ENCODE measurements around the gene C1orf116. TPM values are rescaled to one million over a fixed set of nuclear protein-coding genes. Genes with fewer than 3 reads are reported as not detected.

The C1orf116 gene
- total RNA-seq, 6 experiments from 2014 or later: 0.02 to 0.09 (median 0.06) TPM

DNA sequence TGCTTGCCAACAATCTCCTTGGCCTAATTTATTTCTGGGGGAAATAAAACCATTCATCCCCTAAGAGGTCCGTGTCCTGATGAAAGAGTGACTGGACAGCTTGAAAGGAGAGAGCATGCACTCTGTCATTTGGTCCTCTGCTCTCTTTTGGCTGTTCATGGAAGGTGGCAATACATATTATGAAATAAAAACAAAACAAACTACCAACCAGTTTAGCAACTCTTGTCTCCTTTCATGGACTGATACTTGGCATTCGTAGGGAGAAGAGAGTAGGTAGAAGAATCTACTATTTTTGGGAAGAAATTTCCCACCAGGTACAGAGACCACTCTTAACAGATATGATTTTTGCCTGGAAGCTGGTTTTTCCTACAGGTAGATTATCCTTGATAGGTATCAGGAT is 746 bp upstream of the C1orf116 start:
- no peaks in the 10 kb centered on the region for H3K36me3 Mint-ChIP-seq (ENCODE audit: low read depth)
- no peaks in the 10 kb centered on the region for H3K9me3 Mint-ChIP-seq
- no peak overlapping the region for H3K27ac Mint-ChIP-seq
- no peak for DNase-seq
- H3K27me3 Mint-ChIP-seq (ENCODE audit: insufficient read depth): peaks cover 2% of the 10 kb centered on the region; the same call in 1 of the 2 replicates
- no peak for TF ChIP-seq CTCF (IDR thresholded peaks at IDR 0.05)
- H3K4me1 Mint-ChIP-seq (ENCODE audit: low read depth): peaks cover 36% of the 10 kb centered on the region
- H3K4me3 Mint-ChIP-seq: no peak overlapping the region

DNA sequence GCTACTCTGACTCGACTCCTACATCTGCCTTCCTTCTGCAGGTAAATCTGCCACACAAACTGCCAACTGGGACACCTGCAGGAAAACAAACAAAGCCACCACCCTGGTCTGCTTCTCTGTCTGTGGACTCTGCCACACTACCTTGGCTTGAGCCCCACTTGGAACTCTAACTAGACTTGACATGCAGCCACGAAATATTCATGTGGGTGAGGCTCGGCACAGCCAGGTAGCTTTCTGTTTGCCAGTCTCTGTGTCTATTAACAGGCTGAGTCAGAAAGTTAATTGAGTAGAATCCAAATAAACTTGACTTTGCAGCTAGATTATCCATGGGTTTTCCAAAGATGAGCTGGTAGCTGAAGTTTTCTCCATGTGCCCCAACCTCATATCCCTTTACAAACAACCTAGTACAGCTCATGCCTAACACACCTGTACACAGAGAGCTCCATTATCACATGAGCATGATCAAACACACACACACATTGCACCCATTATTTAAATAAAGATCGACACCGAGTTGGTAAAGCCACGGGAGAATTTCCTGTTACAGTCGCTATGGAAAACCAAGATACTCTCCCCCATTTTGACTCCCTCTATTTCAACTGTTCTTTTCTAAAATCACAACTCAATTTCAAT is 808 bp downstream of the C1orf116 start:
- Mint-ChIP-seq H3K4me3 (no peak overlapping the region), H3K36me3 (ENCODE audit: low read depth) (0 out of 2 replicates have a peak, but pooled peaks cover 5% of the 10 kb centered on the region), H3K4me1 (ENCODE audit: low read depth) (peaks cover 51% of the 10 kb centered on the region), H3K27me3 (ENCODE audit: insufficient read depth) (peaks cover 2% of the 10 kb centered on the region), H3K9me3 (no peaks in the 10 kb centered on the region), H3K27ac (no peak overlapping the region)
- DNase-seq: no peak
- TF ChIP-seq CTCF (IDR thresholded peaks at IDR 0.05): no peak

- H3K27me3 Mint-ChIP-seq (ENCODE audit: insufficient read depth): peaks cover 2% of the 10 kb centered on the region
- no peak overlapping the region for H3K27ac Mint-ChIP-seq
- peaks cover 58% of the 10 kb centered on the region for H3K4me1 Mint-ChIP-seq (ENCODE audit: low read depth)
- no peaks in the 10 kb centered on the region for H3K9me3 Mint-ChIP-seq
- 0 out of 2 replicates have a peak, but pooled peaks cover 5% of the 10 kb centered on the region for H3K36me3 Mint-ChIP-seq (ENCODE audit: low read depth)
- no peak for DNase-seq
- no peak overlapping the region for H3K4me3 Mint-ChIP-seq
- no peak for TF ChIP-seq CTCF (IDR thresholded peaks at IDR 0.05)
These were observed 1.5 kb downstream of the C1orf116 start for GRCh38 chr1:207031016-207031415.

- Mint-ChIP-seq H3K4me1 (ENCODE audit: low read depth) (peaks cover 63% of the 10 kb centered on the region), H3K9me3 (no peaks in the 10 kb centered on the region), H3K27me3 (ENCODE audit: insufficient read depth) (peaks cover 2% of the 10 kb centered on the region), H3K27ac (no peak overlapping the region; the same call in 1 of the 2 replicates), H3K4me3 (no peak overlapping the region), H3K36me3 (ENCODE audit: low read depth) (0 out of 2 replicates have a peak, but pooled peaks cover 5% of the 10 kb centered on the region)
- TF ChIP-seq CTCF (IDR thresholded peaks at IDR 0.05): no peak
- no peak for DNase-seq
These were observed 2.0 kb downstream of the C1orf116 start for GRCh38 chr1:207030522-207031009.

- H3K4me1 Mint-ChIP-seq (ENCODE audit: low read depth): peaks cover 69% of the 10 kb centered on the region
- no peak overlapping the region for H3K4me3 Mint-ChIP-seq
- DNase-seq: no peak
- TF ChIP-seq CTCF (IDR thresholded peaks at IDR 0.05): no peak
- H3K9me3 Mint-ChIP-seq: no peaks in the 10 kb centered on the region
- H3K36me3 Mint-ChIP-seq (ENCODE audit: low read depth): 0 out of 2 replicates have a peak, but pooled peaks cover 5% of the 10 kb centered on the region
- peak overlapping the region; percentile 44; the same call in 1 of the 2 replicates for H3K27ac Mint-ChIP-seq
- no peaks in the 10 kb centered on the region; the same call in 1 of the 2 replicates for H3K27me3 Mint-ChIP-seq (ENCODE audit: insufficient read depth)
These were observed 2.6 kb downstream of the C1orf116 start for GRCh38 chr1:207029701-207030521.

Measured in HFFc6 (cell line).